NCI-H2107 treated with DMSO at 0.1 percent for 48 hours (cell line): ENCODE measurements around the gene MSH5.

Source experiments
- DNase-seq: peaks from one replicate; lab custom pipeline; 2025; ENCODE audit not compliant: unreplicated experiment; lab: John Stamatoyannopoulos, UW

MSH5 gene

DNA sequence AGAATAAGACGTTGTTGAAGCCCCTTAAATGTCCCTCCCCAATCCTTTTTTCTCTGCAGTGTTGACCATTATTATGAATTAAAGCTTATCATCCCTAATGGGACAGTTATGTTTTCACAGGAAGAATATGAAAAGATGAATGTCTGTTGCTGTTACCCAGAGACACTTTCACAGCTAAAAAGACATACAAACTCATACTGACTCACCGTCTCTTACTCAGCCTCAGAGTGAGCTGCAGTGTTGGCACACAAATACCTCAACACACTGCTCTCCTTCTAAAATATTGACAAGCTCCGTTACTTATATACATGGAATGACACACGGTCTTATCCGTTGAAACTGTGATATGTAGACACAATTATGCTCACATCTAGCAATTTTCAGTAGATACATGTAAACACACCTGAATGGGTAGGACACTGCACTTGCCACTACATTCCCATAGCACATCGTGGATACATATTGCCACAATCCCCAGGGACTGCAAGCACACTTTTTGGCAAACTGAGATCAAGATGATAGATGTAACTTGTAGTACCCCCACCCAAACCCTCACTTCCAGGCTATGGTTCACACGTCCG, 13.0 kb downstream of the MSH5 start:
- no peak for DNase-seq

DNA sequence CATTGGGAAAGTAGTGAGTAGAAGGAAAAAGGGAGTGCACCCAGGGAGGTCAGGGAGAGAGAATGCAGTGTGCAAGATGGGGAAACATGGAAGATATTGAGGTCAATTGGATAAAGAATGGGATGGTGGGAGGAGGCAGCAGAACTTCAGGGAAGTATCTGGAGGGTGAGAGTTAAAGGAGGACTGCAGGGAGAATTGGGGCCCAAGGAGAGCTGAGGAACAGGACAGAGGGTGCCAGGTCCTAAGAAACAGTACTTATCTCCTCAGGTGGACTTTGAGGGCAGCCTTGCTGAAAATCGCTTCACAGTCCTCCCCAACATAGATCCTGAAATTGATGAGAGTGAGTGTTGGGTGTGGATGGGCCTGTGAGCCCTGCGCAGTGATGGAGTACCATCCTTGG, 18.5 kb downstream of the MSH5 start:
- DNase-seq = no peak

DNA sequence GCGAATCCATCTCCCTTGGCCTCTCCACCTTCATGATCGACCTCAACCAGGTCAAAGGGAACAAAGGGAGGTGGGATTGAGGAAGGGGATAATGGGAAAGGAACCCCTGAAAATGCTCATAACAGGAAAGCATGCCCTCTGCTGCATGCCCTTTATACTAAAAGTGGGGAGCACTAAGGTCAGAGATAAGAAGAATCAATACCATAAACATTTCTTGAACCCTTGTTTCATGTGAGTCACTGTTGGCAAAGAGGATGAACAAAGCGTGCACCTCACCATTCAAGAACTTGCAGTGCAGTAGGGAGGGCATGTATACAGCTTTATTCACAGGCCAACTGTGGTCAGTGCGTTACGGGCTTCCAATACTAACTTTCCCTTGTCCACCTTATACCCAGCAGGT, 21.0 kb downstream of the MSH5 start:
- DNase-seq = no peak

DNA sequence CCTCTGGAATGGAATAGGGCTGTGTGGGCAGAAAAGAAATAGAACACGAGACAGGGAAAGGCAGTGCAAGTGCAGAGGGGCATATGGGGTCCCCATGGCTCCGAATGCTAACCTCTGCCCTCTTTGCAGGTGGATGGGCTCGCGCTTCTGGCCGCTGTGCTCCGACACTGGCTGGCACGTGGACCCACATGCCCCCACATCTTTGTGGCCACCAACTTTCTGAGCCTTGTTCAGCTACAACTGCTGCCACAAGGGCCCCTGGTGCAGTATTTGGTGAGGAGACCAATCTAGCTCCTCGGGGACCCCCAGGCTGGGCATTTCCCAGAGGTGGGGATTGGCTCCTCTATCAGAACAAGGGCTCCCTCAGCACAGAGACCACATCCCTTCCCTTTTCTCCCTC, 21.5 kb downstream of the MSH5 start:
- no peak for DNase-seq

DNA sequence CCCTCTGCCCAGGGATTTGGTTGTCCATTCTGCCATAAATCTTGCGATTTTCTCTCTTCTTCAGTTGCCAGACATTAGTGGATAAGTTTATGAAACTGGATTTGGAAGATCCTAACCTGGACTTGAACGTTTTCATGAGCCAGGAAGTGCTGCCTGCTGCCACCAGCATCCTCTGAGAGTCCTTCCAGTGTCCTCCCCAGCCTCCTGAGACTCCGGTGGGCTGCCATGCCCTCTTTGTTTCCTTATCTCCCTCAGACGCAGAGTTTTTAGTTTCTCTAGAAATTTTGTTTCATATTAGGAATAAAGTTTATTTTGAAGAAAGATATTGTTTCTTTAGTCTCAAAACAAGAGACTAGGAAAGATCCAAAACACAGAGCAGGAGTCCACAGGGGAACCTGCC, 22.6 kb downstream of the MSH5 start, which contains the start of gene SAPCD1:
SAPCD1 (plus strand) TSS at position 301 of the 400 bp plus-strand sequence. CDS start 399 bp downstream, outside the sequence.
- no peak for DNase-seq

DNA sequence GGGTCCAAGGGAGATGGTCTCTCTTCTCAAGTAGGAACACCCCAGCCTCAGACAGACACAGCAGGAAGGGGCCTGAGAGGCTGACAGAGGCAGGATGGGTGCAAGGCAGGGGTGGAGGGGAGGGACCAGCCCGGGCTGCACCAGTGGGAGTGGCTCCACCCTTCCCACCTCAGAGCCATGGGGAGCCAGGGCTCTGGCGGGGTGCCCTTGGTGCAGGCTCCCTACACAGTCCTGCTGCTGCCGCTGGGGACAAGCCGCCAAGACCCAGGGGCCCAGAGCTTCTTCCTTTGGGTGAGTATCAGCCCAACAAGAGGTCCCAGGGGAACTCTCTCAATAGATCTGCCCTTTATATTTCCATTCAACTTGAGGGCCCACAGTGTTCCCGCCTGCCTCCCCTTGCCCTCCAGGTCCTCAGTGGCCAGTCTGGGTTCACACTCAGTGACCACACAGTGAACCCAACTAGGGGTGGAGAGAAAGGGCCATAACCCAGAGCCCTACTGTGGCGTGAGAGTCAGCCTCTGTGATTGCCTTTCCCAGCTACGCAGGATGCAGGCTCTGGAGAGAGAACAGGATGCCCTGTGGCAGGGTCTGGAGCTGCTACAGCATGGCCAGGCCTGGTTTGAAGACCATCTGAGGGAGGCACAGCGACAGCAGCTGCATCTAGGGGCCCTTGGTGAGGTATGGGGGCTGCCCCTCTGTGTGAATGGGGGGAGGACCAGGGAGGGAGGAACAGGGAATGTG, 23.2 kb downstream of the MSH5 start:
- no peak for DNase-seq

DNA sequence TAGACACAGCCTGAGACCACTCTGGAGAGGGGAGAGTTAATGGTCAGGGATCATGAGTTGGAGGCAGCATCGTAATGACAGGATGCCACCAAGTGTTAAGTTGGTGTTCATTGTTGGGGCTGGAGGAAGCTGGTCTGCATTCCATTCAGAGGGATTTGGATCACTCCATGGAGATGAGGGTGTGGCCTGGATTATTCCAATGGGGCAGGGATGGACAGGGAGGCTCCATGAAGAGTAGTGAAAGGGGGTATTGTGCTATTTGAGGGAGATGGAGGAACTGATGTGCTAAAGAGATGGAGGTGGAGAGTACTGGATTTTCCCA, 23.8 kb downstream of the MSH5 start:
- no peak for DNase-seq

DNA sequence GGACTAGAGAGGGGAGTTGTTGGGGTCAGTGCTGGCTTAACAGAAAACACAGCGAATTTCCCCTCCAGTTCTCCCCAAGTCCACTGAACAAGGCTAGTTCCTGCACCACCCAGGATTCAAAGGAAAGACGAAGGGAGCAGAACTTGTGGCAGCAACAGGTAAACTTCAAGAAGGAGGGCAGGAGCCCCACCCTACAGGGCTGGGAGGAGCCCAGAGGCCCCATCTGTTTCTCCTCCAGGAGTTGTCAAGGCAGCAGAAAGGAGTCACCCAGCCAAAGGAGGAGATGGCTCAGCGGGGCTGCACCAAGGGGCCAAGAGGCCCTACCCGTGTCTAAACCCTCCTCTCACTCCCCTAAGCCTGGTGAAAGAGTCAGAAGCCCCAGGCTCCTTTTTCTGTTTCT, 24.4 kb downstream of the MSH5 start:
- no peak for DNase-seq

DNA sequence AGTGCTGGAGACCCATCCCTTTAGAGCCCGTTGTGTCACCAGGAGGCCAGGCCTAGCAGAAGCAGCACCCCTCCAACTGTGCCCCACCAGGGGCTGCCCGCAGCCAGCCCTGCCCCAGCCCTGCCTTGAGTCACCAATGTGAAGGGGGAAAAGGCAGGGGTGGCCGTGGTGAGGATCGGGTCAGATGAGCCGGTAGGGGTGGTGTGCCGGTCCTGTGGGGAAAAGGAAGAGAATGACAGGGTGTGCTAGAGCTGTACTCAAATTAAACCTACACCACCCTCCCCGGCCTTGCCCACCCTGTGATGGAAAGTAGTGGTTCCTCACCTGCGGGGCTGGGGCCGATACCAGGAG, 25.7 kb downstream of the MSH5 start:
- DNase-seq = no peak

DNA sequence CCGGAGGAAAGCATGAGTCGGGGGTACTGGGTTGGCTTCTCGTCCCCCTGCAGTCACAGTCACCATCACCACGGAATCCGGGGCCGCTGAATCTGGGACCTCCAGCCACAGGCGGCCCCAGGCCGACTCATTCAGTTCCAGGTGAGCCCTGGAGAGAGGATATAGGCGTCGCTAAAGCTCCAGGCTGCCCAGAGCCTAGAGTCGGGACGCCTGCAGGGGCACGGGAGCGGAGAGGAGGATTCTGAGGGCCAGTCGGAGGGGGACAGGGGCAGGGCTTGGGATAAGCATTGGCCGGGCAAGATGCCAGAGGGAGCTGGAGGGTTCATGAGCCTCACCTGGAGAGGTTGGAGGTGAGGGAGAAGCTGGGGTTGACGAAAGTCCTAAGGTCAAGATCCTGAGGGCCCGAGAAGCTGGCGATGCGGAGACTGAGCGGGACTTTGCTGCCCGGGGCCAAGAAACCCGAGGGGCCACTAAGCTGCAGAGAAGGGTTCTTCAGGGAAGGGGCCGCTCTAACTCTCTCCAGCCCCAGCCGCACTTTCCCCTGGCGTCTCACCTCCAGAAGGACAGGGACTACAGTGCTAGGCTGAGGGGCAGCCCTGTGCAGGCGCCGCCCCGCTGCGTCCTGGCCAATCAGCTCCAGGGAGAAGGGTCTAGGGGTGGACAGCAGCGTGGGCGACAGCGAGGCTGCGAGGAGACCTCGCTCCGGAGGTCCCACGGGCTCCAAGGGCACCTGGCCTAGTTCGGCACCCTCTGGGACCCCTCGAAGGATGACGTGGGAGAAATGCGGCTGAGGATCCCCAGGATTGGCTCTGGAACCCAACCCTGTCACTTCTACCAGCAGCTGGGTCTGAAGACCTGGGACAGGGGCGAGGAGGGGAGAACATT, 26.3 kb downstream of the MSH5 start:
- DNase-seq = no peak

DNA sequence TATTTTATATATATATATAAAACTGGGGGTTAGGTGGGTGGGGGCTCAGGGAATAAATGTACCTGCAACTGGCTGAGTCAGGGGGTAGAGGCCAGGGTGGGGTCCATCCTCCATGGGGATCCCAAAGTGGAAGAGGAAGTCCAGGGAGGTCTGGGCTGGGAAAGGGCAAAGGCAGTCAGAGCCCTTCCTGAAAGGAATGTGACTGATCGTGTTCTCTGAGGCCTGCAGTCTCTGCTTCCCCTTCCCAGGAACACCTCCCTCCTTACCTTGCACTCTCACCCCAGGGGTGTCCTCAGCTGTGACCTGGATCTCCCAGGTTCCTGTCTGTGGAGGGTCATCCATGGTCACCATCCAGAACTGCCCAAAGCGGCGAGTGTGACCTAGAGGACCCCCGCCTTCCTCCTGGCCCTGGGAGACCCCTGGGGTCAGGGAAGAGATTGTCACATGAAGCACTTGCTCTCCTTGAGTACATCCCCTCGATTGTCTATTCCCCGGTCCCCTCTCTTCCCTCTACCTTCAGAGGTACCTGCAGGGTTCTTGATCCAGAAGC, 27.4 kb downstream of the MSH5 start:
- DNase-seq = no peak

DNA sequence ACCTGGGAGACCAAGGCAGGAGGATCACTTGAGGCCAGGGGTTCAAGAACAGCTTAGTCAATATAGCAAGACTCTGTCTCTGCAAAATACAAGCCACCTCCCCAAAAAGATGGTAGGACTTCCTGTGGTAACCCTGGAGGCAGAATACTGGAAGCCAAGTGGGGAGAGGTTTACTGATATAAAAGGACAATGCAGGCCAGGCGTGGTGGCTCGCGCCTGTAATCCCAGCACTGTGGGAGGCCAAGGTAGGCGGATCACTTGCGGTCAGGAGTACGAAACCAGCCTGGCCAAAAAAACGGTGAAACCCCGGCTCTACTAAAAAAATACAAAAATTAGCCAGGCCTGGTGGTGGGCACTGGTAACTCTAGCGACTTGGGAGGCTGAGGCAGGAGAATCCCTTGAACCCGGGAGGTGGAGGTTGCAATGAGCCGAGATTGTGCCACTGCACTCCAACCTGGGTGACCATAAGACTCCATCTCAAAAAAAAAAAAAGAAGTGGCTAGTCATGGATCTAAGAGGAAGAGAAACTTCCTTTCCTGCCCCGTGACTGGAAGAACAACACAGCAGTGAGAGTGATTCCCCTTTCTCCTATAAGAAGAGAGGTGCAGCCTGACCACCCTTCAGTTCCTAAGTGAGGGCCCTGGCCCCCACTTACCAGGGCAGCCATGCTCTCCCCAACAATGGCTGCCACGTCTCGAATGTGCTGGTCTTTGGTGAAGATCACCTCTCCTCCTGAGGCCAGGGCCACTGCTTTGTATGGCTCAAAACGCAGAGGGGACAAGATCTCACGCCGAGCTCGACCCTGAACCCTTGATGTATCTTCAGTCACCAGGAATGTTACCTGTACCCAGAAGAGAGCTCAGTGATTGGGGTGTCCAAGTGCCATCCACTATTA, 28.8 kb downstream of the MSH5 start:
- no peak for DNase-seq

DNA sequence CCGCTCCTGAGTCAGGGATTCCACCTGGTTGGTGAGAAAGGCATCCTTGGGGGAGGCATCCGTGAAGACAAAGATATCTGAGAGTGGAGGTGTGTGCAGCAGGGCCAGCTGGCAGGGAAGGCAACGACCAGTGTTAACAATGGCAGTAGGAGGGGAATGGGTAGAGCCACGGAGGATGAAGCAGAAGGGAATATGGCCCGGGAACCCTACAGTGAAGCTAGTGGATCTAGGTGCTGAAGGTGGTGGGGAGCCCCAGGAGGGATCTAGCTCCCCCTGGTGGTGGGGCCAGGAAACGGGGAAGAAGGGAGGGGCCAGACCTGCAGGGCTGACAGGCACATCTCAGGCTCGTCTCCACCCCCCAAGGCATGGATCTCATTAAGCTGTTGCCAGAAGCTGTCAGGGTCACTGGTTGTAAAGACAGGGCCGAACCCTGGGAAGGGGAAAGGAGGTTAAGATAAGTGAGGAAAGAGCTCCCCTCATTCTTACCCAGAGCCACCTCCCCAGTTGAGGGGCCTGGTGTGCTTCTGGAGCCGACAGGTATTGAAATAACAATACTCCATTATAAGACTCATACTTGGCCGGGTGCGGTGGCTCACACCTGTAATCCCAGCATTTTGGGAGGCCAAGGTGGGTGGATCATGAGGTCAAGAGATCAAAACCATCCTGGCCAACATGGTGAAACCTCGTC, 30.0 kb downstream of the MSH5 start:
- peak; percentile 2 for DNase-seq

DNA sequence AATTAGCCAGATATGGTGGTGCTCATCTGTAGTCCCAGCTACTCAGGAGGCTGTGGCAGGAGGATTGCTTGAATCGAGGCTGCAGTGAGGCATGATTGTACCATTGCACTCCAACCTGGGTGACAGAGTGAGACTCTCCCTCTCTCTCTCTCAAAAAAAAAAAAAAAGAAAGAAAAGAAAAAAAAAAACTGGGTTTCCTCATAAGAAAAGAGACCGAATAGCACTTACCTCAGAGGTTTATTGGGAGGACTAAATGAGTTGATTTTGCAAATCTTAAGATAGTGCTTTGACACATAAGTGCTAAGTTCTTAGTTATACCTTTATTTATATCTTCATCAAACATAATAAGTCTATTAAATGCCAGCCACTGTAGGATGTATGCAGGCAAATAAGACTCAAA, 31.1 kb downstream of the MSH5 start:
- DNase-seq = no peak

DNA sequence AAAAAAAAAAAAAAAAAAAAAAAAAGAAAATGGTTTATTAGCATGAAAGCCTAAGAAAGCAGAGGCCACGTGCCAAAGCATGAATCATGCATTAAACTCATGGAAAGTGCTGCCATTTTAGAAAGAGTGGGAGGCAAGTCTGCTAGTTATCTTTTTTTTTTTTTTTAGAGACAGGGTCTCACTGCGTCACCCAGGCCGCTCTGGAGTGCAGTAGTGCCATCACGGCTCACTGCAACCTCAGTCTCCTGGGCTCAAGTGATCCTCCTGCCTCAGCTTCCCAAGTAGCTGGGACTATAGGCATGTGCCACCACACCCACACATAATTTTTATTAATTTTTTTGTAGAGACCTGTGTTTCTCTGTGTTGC, 32.2 kb downstream of the MSH5 start:
- DNase-seq = no peak

DNA sequence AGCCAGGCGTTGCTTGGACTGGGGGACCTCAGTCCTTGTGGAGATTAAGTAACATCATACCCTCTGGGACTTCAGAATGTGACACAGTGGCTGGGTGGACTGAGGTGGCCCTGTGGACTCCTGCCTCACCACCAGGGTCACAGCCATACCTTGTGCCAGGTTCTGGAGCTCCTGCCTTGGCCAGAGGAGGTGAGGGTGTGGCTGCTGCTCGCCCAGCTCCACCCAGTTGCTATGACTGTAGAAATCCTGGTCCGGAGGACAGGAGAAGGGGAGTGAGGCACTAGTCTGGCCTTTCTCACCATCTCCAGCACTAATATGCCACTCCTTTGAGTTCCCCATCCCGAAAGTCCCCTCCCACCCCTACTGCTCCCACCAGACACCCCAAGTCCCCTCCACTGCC, 35.4 kb downstream of the MSH5 start:
- no peak for DNase-seq

DNA sequence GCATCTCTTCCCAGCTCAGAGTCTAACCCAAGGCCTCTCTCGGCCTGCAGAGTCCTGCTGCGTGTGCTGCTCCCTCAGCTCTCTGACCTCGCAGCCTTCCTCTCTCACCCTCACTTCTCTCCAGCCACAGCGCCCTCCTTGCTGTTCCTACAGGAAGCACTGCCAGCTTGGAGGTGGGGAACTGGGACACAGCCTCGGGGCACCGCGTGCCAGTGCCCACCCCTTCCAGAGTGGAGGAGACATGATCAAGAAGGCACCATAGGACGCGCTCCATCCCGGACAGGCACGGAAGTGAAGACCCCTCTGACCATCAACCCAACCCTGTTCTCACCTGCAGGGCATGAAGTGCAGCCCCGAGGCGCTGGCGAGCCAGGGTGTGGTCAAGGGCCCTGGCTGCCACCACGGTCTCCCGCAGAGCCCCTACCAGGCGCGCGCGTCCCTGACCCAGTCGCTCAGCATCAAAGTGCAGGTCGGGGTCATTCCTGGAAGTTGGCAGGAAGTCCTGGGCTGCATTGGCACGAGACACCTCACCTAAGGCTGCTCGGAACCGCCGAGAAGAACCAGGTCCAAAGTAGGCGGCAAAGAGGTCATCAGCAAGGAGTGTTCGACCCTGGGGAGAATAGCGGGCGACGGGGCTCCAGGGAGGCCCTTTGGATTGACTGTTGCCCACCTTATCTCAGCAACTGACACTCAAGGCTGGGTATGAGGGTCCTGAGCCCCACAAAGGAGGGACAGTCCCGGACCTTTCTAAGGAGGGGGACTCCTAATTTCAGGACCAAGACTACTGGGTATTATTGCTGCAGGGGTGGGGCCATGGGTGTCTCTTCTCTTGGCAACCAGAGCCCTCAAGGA, 36.1 kb downstream of the MSH5 start:
- DNase-seq = no peak

DNA sequence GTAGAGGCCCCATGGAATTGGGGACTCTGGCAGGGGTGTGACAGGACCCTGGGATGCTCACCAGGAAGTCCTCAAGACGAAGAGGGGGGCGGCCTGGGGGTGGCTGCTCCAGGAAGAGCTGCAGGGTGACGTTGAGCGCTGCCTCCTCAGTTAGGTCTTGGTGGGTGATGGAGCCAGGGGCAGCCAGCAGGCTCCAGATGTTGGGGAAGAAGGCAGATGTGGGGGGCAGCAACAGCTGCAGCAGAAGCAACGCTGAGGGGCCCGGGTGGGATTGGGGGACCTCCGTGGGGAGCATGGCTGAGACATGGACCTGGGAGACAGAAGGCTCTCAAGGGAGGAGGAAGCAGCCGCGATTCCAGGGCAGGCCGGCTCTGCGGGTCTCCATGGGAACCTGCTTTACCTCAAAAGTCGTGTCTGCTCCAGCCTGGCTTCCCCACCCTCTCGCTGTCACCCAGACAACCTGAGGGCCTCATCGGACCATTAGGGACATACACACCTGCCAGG, 36.7 kb downstream of the MSH5 start:
- DNase-seq = no peak

DNA sequence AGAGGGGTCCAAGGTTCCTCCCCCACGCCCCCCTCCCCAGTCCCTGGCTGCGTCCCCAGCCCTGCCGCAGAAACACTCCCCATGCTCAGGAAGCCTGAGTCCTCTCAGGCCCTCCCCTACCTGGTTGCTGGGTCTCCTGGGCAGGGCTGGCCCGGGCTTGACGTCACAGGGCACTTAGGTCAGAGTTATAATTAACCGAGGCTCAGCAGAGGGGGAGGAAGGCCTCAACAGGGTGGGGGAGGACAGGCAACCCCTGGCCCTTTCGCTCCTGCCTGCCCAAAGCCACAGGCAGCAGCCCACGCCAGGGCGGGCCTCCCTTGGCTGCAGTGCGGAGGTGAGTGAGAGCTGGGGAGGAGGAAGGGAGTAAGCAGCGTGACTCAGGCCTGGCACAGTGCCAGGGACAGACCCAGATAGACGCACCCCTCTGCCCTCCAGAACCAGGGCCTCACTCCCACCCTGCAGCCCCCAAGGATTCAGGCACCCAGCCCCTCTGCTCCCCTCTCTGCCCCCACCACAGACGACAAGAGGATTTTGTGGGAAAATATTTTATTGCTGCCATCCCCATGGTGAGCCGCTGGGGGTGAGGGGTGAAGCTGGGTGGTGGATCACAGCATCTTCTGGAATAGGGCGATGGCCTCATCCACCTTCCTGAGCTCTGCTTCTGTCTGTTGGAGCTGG, 37.3 kb downstream of the MSH5 start, which contains the start of gene VWA7:
VWA7 (minus strand) TSS at position 340 of the 678 bp plus-strand sequence. CDS start 549 bp downstream, outside the sequence.
- DNase-seq = peak; percentile 7
